Activated T-helper 1 cell treated with anti-CD3 and anti-CD28 coated beads, Interleukin-12 subunit alpha, Interleukin-12 subunit beta, Interleukin-2, Interleukin-4 antibody, amounts not matched to agents 30 ng/mL and 10 ng/mL and 1 ng/mL, durations not matched to agents 14 hours and 24 hours and 36 hours (primary cell): Measurements from ENCODE around the gene ARTN. TPM values are rescaled to one million over a fixed set of nuclear protein-coding genes. Genes with fewer than 3 reads are reported as not detected.
A peak's percentile ranks its signal among the peaks of the same experiment; 100 is the strongest.

Experiments used
- DNase-seq: peaks from one replicate; pipeline ENCODE4 v3.0.0; 2021; ENCODE audit warnings: low spot score
- H3K27ac Mint-ChIP-seq: one replicate; pipeline ENCODE4 v1.8.0; 2021; ENCODE audit warnings: mild to moderate bottlenecking, mixed read lengths
- H3K27me3 Mint-ChIP-seq: one replicate; pipeline ENCODE4 v1.8.0; 2022; ENCODE audit warnings: mild to moderate bottlenecking, moderate library complexity, mixed read lengths; ENCODE audit not compliant: insufficient read depth
- H3K36me3 Mint-ChIP-seq: one replicate; pipeline ENCODE4 v1.8.0; 2021; ENCODE audit warnings: low read depth, mixed read lengths
- H3K4me1 Mint-ChIP-seq: one replicate; pipeline ENCODE4 v1.8.0; 2021; ENCODE audit warnings: low read depth, mixed read lengths
- H3K4me3 Mint-ChIP-seq: one replicate; pipeline ENCODE4 v1.8.0; 2021; ENCODE audit warnings: mild to moderate bottlenecking, moderate library complexity, mixed read lengths
- H3K9me3 Mint-ChIP-seq: one replicate; pipeline ENCODE4 v1.8.0; 2021; ENCODE audit warnings: mixed read lengths
- intact Hi-C: fragments of 100-400 bp; cut with micrococcal nuclease; formaldehyde crosslinking; loops from one replicate; pipeline ENCODE4 v1.15.1; 2024
- total RNA-seq: library from RNA; stranded (reverse); gene quantifications from 2 replicates; pipeline ENCODE4 v1.2.3, GENCODE V29; 2022

ARTN gene
- total RNA-seq, 1 donor from 2014 or later: 0.88 TPM

GRCh38 chr1:43932786-43933385, 715 bp upstream of the ARTN start:
- Mint-ChIP-seq H3K4me3 (no peak overlapping the region), H3K27ac (no peak overlapping the region), H3K4me1 (peaks cover 8% of the 10 kb centered on the region), H3K36me3 (peaks cover 5% of the 10 kb centered on the region), H3K9me3 (no peaks in the 10 kb centered on the region), H3K27me3 (peaks cover 14% of the 10 kb centered on the region)
- intact Hi-C loops: loop anchor here (5.0 kb wide), 1 partner anchor 114 kb away; no protein-coding TSS in a partner anchor
- no peak for DNase-seq

GRCh38 chr1:43934101-43934985, 742 bp downstream of the ARTN start:
- peaks cover 9% of the 10 kb centered on the region for H3K36me3 Mint-ChIP-seq
- H3K27me3 Mint-ChIP-seq: peaks cover 14% of the 10 kb centered on the region
- H3K27ac Mint-ChIP-seq: no peak overlapping the region
- H3K4me1 Mint-ChIP-seq: peaks cover 8% of the 10 kb centered on the region
- intact Hi-C loops: loop anchor here (1.0 to 5.0 kb wide), 5 partner anchors 12 to 708 kb away; partner anchors contain the start of gene IPO13
- no peaks in the 10 kb centered on the region for H3K9me3 Mint-ChIP-seq
- DNase-seq: peak; percentile 32
- no peak overlapping the region for H3K4me3 Mint-ChIP-seq

- H3K4me1 Mint-ChIP-seq: peaks cover 14% of the 10 kb centered on the region
- H3K4me3 Mint-ChIP-seq: no peak overlapping the region
- H3K9me3 Mint-ChIP-seq: no peaks in the 10 kb centered on the region
- intact Hi-C loops: loop anchor here (1.0 to 5.0 kb wide), 5 partner anchors 11 to 708 kb away; partner anchors contain the start of gene IPO13
- H3K36me3 Mint-ChIP-seq: peaks cover 9% of the 10 kb centered on the region
- DNase-seq: no peak
- H3K27ac Mint-ChIP-seq: no peak overlapping the region
- H3K27me3 Mint-ChIP-seq: peaks cover 14% of the 10 kb centered on the region
Measured at GRCh38 chr1:43934986-43935324, 1.4 kb downstream of the ARTN start.

GRCh38 chr1:43935711-43936427, 2.3 kb downstream of the ARTN start:
- Mint-ChIP-seq H3K27ac (no peak overlapping the region), H3K36me3 (peaks cover 9% of the 10 kb centered on the region), H3K9me3 (no peaks in the 10 kb centered on the region), H3K4me1 (peaks cover 15% of the 10 kb centered on the region), H3K27me3 (peaks cover 14% of the 10 kb centered on the region), H3K4me3 (no peak overlapping the region)
- intact Hi-C loops: loop anchor here (2.0 kb wide), 1 partner anchor 709 kb away; no protein-coding TSS in a partner anchor
- no peak for DNase-seq

GRCh38 chr1:43936431-43937151, 3.0 kb downstream of the ARTN start:
- Mint-ChIP-seq H3K36me3 (peaks cover 9% of the 10 kb centered on the region), H3K27ac (no peak overlapping the region), H3K9me3 (no peaks in the 10 kb centered on the region), H3K4me1 (peaks cover 15% of the 10 kb centered on the region), H3K27me3 (peaks cover 14% of the 10 kb centered on the region), H3K4me3 (peak overlapping the region; percentile 57)
- intact Hi-C loops: no loop called here
- DNase-seq: no peak

- no peak for DNase-seq
- intact Hi-C loops: no loop called here
- peaks cover 15% of the 10 kb centered on the region for H3K4me1 Mint-ChIP-seq
- no peak overlapping the region for H3K27ac Mint-ChIP-seq
- H3K4me3 Mint-ChIP-seq: no peak overlapping the region
- peaks cover 14% of the 10 kb centered on the region for H3K27me3 Mint-ChIP-seq
- H3K36me3 Mint-ChIP-seq: peaks cover 9% of the 10 kb centered on the region
- H3K9me3 Mint-ChIP-seq: no peaks in the 10 kb centered on the region
Measured at GRCh38 chr1:43937179-43937865, 3.7 kb downstream of the ARTN start.

GRCh38 chr1:43938383-43938782, 4.8 kb downstream of the ARTN start:
- H3K27ac Mint-ChIP-seq: no peak overlapping the region
- H3K4me3 Mint-ChIP-seq: no peak overlapping the region
- intact Hi-C loops: no loop called here
- DNase-seq: no peak
- H3K27me3 Mint-ChIP-seq: peaks cover 8% of the 10 kb centered on the region
- peaks cover 22% of the 10 kb centered on the region for H3K4me1 Mint-ChIP-seq
- H3K36me3 Mint-ChIP-seq: peaks cover 14% of the 10 kb centered on the region
- no peaks in the 10 kb centered on the region for H3K9me3 Mint-ChIP-seq

- Mint-ChIP-seq H3K27ac (no peak overlapping the region), H3K4me1 (peaks cover 19% of the 10 kb centered on the region), H3K4me3 (no peak overlapping the region), H3K9me3 (no peaks in the 10 kb centered on the region), H3K36me3 (peaks cover 14% of the 10 kb centered on the region), H3K27me3 (peaks cover 5% of the 10 kb centered on the region)
- intact Hi-C loops: no loop called here
- DNase-seq: no peak
Measured at GRCh38 chr1:43938892-43939587, 5.4 kb downstream of the ARTN start.

GRCh38 chr1:43942411-43942810, 8.8 kb downstream of the ARTN start:
- H3K27me3 Mint-ChIP-seq: no peaks in the 10 kb centered on the region
- intact Hi-C loops: no loop called here
- H3K4me1 Mint-ChIP-seq: peaks cover 35% of the 10 kb centered on the region
- no peak overlapping the region for H3K4me3 Mint-ChIP-seq
- no peak overlapping the region for H3K27ac Mint-ChIP-seq
- no peak for DNase-seq
- peaks cover 17% of the 10 kb centered on the region for H3K36me3 Mint-ChIP-seq
- no peaks in the 10 kb centered on the region for H3K9me3 Mint-ChIP-seq

- peaks cover 43% of the 10 kb centered on the region for H3K4me1 Mint-ChIP-seq
- no peak for DNase-seq
- H3K27ac Mint-ChIP-seq: peak overlapping the region; percentile 72
- peaks cover 11% of the 10 kb centered on the region for H3K36me3 Mint-ChIP-seq
- H3K4me3 Mint-ChIP-seq: peak overlapping the region; percentile 97
- no peaks in the 10 kb centered on the region for H3K9me3 Mint-ChIP-seq
- no peaks in the 10 kb centered on the region for H3K27me3 Mint-ChIP-seq
- intact Hi-C loops: no loop called here
Measured at GRCh38 chr1:43944860-43945259, 11.3 kb downstream of the ARTN start.

GRCh38 chr1:43945674-43946235, 12.2 kb downstream of the ARTN start:
- no peaks in the 10 kb centered on the region for H3K9me3 Mint-ChIP-seq
- intact Hi-C loops: loop anchor here (1.0 to 2.0 kb wide), 13 partner anchors 11 to 773 kb away; partner anchors contain the start of genes ATP6V0B, CCDC24, CDC20 and CFAP57
- H3K4me1 Mint-ChIP-seq: peaks cover 49% of the 10 kb centered on the region
- DNase-seq: no peak
- H3K36me3 Mint-ChIP-seq: peaks cover 17% of the 10 kb centered on the region
- no peaks in the 10 kb centered on the region for H3K27me3 Mint-ChIP-seq
- peak overlapping the region; percentile 96 for H3K27ac Mint-ChIP-seq
- peak overlapping the region; percentile 97 for H3K4me3 Mint-ChIP-seq
